ENCODE data around the gene GDNF.
"Not testable (repeated sequence)": the region's sequence is repeated elsewhere in the genome, so short reads cannot be mapped to it uniquely, and the experiment has no call there.

GDNF gene

GRCh38 chr5:37815913-37816312 is 23.9 kb downstream of the GDNF start:
- no peak for DNase-seq

- no peak for DNase-seq
These were observed 25.1 kb downstream of the GDNF start for GRCh38 chr5:37814699-37815098.

- no peak for DNase-seq
These were observed 27.5 kb downstream of the GDNF start for GRCh38 chr5:37812365-37812764.

DNA sequence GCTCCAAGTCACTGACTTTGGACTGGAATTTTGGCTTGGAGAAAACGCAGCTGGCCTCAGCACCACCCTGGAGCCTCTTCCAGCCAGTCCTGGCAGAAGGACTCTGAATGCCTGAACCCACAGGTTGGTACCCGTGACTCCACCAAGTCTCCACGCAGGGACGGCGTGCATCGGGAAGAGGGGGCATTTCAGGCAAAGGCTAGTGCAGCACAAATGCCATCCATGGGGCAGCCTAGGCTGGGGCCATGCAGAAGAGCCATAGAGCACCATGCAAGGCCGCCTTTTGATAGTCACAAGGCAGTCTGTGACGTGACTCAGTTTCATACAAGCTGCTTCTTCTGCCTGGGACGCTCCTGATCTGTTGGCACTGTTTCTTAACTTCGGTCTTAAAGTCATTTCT is 28.0 kb downstream of the GDNF start:
- DNase-seq, result no peak

GRCh38 chr5:37810311-37810710 is 29.5 kb downstream of the GDNF start:
- no peak for DNase-seq

- no peak for DNase-seq
These were observed 30.9 kb downstream of the GDNF start for GRCh38 chr5:37808945-37809344.

DNA sequence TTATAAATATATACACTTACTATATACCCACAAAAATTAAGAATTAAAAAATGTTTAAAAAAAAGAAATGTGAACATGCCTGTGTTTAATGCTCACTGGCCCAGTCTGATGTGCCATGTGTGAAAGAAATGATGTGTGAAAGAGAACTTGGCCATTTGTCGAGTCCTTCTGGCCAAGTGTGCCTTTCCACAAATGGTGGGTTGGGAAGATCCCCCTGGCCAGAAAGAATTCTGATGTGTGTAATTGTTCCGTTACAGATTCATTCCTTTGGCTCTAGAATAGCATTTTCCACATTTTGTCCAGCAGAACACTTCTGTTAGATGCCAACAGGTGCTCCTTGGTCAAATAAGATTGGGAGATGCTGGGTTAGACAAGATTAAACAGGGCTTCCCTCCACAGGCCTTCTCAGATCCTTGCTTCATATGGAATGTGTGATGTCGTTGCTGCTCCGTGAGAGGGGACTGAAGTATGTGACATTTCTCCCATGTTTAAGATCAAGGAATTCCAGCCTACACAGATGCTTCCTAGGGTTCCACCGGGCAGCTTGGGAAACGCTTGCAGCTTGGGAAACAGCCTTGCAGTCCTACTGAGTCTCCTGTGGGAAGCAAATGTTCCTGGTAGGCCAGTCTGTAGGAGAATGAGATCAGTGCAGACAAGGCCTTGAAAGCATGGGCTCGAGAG is 32.1 kb downstream of the GDNF start:
- DNase-seq, result no peak

DNA sequence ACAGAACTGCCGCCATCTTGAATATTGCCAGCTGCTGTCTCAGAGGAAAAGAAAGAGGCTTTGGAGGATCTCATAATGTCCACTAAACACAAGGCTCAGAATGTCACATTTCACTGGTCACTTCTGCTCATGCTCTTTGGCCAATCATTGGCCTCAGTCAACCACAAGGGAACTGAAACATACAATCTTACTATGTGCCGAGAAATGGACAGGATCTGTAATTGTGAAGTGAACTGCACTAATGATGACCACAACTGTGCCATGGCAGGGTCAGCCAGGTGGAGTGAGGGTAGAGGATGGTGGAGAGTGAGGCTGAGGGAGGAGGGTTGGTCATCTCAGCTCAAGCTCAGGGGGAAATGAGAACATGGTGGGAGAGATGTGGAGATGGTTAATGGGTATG is 32.8 kb downstream of the GDNF start:
- DNase-seq, result no peak

DNA sequence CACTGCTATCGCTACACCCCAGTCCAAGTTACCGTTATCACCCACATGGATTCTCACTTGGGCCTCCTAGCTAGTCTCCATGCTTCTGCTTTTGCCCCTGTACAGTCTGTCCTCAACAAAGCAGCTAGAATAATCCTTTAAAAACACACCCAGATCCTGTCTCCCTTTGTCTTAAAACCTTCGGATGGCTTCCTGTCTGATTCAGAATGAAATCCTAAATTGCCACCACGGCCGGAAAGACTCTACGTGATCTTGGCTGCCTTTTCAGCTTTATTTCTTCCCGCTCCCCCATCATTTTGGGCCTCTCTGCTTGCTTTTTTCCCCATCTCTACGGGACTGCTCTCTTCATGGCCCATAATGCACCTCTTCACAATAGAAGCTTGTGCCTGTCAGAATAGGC is 33.4 kb downstream of the GDNF start:
- no peak for DNase-seq

DNA sequence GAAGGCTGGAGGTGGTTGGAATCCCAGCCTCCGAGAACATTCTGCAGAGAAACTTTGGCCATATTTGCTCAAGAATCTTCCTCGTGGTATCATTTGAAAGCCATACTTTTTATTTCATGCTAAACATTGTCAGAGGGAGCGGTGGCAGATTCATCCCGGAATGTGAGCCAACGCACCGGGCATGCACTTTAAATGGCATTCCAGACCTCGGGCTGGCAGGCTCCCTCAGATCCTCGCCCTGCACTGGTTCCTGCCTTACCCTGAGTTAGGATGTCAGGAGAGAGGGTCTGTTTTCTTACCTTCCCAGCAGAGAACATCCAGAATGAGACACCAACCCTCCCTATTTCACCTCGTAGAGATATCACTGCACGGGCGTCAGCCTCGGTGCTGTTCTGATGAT is 33.8 kb downstream of the GDNF start:
- DNase-seq, result no peak

DNA sequence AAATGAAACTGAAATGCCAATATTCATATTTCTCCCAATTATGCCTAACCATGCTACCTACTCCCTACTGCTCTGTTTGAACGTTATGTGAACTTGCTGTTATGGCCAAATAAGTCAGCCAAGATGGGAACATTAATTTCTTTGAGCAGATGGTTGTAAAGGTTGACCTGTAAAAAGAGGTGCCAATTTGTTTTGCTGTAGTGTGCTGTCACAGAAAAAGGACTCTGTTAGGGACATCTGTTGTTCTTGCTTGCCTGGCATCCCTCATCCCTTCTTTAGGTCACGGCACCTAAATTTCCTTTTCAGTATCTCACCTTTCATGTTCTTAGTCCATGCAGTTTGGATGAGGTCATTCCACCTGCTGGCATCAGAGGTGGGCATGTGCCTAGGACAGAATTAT is 35.4 kb downstream of the GDNF start:
- DNase-seq, result no peak

DNA sequence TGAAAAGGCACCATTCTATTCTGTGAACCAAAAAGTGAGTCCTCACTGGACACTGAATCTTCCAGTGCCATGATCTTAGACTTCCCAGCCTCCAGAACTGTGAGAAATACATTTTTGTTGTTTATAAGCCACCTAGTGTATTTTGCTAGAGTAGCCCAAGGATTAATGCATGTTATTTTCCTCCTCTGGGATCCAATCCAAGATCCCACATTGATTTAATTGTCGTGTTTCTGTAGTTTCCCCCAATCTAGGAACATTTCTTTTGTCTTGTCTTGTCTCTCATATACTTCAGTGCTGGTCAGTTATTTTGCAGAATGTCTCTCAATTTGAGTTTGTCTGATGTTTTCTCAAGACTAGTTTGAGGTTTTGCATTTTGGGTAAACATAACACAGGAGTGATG is 36.4 kb downstream of the GDNF start:
- no peak for DNase-seq

DNA sequence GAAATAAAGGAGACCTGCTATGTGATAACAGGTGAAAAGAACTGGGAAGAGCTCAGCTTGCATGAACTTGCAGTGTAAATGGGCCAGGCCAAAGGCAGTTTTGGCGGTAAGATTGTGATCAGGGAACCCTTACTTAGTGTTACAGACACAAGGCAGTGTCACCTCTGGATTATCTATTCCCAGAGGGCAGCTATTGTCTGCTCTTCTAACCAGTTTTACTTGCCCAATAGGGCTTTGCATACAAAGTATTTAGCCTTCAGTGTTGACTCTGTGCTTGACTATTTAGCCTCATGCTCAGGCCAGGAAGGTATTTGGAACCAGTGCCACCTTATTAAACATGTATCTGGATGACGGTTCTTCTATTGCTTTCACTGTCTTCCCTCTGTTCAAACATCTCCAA is 38.3 kb downstream of the GDNF start:
- no peak for DNase-seq

- no peak for DNase-seq
These were observed 39.9 kb downstream of the GDNF start for GRCh38 chr5:37799865-37800421.

GRCh38 chr5:37796435-37796834 is 43.4 kb downstream of the GDNF start:
- not testable (repeated sequence) for DNase-seq

DNA sequence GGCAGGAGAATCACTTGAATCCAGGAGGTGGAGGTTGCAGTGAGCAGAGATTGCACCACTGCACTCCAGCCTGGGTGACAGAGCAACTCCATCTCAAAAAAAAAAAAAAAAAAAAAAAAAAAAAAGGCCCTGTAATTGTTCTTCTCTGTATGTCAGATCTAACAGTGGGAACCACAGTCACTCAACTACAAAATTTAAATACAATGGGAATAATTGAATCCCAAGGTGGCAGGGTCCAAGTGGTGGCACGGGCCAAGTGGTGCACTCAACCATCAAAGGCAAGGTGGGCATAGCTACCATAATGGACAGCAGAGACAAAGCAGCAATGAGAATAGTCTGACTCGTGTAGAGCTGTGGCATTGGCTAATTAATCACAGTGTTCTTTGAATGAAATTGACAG is 44.5 kb downstream of the GDNF start:
- not testable (repeated sequence) for DNase-seq

DNA sequence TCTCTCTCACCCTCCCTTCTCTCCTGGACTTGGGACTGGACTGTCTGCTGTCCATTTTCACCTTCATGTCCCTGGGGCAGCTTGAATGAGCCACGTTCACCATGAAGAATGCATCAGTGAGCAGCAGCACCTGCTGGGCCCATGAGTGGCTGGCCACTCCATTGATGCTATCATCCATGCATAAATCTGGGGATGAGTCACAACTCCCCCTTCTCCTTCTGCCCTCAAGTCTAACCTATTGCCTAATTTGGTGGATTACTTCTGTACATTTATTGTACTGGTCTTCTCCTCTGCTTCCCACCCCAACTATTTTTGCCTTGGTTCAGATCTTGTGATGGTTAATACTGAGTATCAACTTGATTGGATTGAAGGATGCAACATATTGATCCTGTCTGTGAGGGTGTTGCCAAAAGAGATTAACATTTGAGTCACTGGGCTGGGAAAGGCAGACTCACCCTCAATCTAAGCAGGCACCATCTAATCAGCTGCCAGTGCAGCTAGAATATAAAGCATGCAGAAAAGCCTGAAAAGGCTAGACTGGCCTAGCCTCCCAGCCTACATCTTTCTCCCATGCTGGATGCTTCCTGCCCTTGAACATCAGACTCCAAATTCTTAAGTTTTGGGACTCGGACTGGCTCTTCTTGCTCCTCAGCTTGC is 46.7 kb downstream of the GDNF start:
- DNase-seq, result no peak

GRCh38 chr5:37791321-37791720 is 48.5 kb downstream of the GDNF start:
- no peak for DNase-seq

GRCh38 chr5:37789991-37790390 is 49.9 kb downstream of the GDNF start:
- DNase-seq, result no peak

- no peak for DNase-seq
These were observed 52.1 kb downstream of the GDNF start for GRCh38 chr5:37787742-37788141.

GRCh38 chr5:37786862-37787519 is 52.9 kb downstream of the GDNF start:
- DNase-seq, result no peak

DNA sequence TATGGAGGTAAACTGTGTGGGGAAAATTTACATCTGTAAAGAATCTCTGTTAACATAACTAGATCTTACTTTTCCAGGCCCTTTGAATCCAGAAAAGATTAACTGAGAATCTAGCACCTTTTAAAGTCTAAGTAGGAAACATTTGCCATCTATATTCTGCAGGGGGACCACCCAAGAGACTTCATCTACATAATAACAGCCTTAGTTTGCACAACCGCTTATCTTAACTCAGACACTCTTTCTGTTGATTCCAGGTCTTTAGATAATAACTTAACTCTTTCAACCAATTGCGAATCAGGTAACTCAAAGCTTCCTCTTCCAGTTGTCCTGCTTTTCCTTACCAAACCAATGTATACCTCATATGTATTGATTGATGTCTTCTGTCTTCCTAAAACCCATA is 53.4 kb downstream of the GDNF start:
- no peak for DNase-seq

DNA sequence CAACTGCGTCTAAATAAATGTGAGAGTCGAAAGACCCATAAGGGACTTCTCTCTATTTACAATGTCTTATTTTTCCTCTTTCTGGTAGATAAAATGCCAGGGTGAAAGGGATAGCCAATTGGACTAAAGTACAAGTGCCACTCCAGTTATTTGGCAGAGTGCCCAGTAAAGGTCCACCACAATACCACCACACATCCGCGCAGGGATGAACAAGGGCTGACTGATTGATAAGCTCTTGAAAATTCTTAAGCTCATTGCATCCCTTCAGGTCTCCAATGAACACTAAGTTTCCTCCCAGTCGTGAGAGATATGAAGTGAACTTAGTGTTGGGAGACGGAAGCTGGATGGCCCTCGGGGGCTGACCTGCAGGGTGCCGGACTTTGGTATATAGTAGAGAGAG is 58.4 kb downstream of the GDNF start:
- DNase-seq, result not testable (repeated sequence)

Data from NCI-H1048 (cell line).